ENCODE measurements around the gene EOLA1.
"Not testable (repeated sequence)": the region's sequence is repeated elsewhere in the genome, so short reads cannot be mapped to it uniquely, and the experiment has no call there.

EOLA1 gene

GRCh38 chrX:149497626-149498025 lies 43.2 kb upstream of the EOLA1 start:
- DNase-seq (ENCODE audit: extremely low read depth, low read depth): peak; percentile 34
- no peak for TF ChIP-seq CTCF (IDR thresholded peaks at IDR 0.05; ENCODE audit: low read depth, low read length)

- no peak for TF ChIP-seq CTCF (IDR thresholded peaks at IDR 0.05; ENCODE audit: low read depth, low read length)
- no peak for DNase-seq (ENCODE audit: extremely low read depth, low read depth)
Measured at GRCh38 chrX:149498767-149499166, 42.0 kb upstream of the EOLA1 start.

GRCh38 chrX:149499766-149500165 lies 41.0 kb upstream of the EOLA1 start:
- TF ChIP-seq CTCF (IDR thresholded peaks at IDR 0.05; ENCODE audit: low read depth, low read length): no peak
- DNase-seq (ENCODE audit: extremely low read depth, low read depth): no peak

DNA sequence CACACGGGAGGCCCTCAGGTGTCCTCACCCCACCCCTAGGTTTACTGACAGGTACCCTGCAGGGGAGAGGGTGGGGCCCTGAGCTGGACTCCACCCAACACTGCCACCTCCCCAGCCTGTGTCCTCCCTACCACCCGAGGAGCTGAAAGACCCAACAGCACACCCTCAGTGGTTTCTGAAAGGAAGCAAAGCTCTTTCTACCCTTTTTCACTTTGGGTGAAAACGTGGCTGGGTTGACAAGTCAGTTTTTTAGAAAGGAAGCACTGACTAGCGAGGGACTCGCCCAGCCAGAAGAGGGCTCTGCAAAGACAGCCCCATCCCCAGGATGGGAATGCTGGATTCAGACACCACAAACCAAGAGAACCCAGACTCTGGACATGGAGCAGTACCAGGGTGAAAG lies 37.9 kb upstream of the EOLA1 start:
- not testable (repeated sequence) for DNase-seq (ENCODE audit: extremely low read depth, low read depth)

GRCh38 chrX:149503446-149503845 lies 37.4 kb upstream of the EOLA1 start:
- DNase-seq (ENCODE audit: extremely low read depth, low read depth): not testable (repeated sequence)

DNA sequence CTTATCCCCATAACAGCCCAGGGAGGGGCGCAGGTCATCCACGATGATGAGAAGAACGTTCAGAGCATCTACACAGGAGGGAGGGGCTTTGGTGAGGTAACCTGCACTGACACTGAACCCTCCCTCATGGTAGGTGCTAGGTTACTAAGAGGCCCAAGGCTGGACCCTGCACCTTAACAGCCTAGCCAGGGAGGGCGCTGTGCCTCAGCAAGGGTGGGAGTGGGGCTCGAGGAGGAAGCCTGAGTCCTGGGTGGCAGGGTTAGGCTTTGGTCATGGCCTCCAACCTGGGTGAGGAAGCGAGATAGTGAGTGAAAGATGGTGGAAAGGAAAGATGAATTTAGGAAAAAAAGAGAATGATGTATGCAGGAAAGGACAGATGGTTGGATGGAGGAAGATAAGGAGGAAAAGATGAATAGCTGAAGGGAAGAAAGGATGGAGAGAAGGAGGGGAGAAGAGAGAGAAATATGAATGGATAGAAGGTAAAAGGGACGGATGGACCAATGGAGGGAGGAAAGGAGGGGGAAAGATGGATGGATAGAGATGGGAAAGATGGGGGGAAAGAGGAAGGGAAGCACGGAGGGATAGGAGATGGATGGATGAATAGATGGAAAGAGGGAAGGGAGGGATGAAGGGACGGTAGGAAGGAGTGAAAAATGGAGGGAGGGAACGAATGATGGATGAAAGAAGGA lies 36.4 kb upstream of the EOLA1 start:
- TF ChIP-seq CTCF (IDR thresholded peaks at IDR 0.05; ENCODE audit: low read depth, low read length): peak; percentile 39
- DNase-seq (ENCODE audit: extremely low read depth, low read depth): no peak

DNA sequence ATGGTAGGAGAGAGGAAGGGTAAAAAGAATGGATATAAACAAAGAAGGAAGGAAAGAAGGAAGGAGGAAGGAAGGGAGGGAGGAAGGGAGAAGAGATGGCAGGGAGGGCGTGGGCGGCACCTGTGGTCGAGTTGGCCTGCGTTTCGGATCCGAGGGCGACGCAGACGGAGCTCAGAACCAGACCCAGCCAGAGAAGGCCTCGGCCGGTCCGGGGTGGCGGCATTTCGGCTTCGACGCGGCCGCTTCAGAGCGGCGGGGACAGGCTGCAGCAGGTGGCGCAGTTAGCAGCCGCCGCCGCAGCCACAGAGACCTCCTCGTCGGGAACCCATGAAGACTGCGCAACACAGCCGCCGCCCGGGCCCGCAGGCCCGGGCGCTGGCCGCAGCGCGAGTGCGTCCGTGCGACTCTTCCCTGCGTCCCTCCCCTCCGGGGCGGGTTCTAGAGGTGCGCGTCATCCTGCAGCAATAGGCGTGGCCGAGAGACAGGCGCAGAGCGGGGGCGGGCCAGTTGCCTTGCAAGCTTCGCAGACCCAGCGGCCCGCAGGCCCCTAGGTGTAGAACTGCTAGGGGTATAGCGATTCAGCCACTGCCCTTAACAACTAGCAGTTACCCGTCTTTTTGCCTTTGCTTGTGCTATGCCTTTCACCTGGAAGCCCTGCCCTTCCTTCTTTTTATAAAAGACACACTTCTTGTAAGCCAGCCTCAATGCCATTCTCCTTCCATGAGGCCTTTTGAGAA lies 35.7 kb upstream of the EOLA1 start, which contains the start of gene IDS:
TSS of gene IDS (minus strand) at position 392 of the 737 bp plus-strand sequence. CDS start at position 223, 169 bp downstream.
- no peak for TF ChIP-seq CTCF (IDR thresholded peaks at IDR 0.05; ENCODE audit: low read depth, low read length)
- peak; percentile 57 for DNase-seq (ENCODE audit: extremely low read depth, low read depth)

GRCh38 chrX:149505671-149506070 lies 35.1 kb upstream of the EOLA1 start:
- no peak for TF ChIP-seq CTCF (IDR thresholded peaks at IDR 0.05; ENCODE audit: low read depth, low read length)

More at GRCh38 chrX:149505671-149506070, 35.1 kb upstream of the EOLA1 start:
- no peak for DNase-seq (ENCODE audit: extremely low read depth, low read depth)
